22Rv1 (cell line): ENCODE results near the gene HTR2C.

ENCODE experiments used
- ZFX ChIP-seq: fragments of 450-650 bp; IDR thresholded peaks from 2 replicates; pipeline ENCODE4 v1.6.1; 2017; ENCODE audit warnings: antibody characterized with exemption, borderline replicate concordance
- TF ChIP-seq, protein P1 (sequence below): fragments of 450-650 bp; IDR thresholded peaks from 2 replicates; pipeline ENCODE4 v1.5.1; 2017; ENCODE audit warnings: mild to moderate bottlenecking

DNA sequence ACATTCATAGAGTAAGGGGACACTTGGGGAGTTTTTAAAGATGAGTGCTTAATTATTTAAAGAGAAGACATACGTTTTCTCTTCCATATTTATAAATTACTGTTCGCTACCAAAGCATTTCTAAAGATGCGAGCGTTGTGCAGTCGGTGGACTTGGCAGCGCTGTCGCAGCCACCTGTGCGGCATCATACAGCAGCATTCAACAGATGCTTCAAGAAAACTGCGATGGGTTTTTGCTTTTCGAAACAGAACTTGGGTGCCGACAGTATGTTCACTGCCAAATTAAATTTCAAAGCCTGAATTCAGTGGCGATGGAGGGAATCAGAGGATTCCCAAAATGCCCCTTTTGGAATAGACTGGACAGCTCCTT is 1.6 kb upstream of the HTR2C start:
- TF ChIP-seq, protein P1, sequence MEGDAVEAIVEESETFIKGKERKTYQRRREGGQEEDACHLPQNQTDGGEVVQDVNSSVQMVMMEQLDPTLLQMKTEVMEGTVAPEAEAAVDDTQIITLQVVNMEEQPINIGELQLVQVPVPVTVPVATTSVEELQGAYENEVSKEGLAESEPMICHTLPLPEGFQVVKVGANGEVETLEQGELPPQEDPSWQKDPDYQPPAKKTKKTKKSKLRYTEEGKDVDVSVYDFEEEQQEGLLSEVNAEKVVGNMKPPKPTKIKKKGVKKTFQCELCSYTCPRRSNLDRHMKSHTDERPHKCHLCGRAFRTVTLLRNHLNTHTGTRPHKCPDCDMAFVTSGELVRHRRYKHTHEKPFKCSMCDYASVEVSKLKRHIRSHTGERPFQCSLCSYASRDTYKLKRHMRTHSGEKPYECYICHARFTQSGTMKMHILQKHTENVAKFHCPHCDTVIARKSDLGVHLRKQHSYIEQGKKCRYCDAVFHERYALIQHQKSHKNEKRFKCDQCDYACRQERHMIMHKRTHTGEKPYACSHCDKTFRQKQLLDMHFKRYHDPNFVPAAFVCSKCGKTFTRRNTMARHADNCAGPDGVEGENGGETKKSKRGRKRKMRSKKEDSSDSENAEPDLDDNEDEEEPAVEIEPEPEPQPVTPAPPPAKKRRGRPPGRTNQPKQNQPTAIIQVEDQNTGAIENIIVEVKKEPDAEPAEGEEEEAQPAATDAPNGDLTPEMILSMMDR: no peak
- no peak for TF ChIP-seq ZFX
